PC-3 (cell line): ENCODE data around the gene KRTAP1-5. TPM values are rescaled to one million over a fixed set of nuclear protein-coding genes. Genes with fewer than 3 reads are reported as not detected.

Source experiments
- ATAC-seq: fragments of 200-7000 bp; cut with Tn5 transposase; 2 replicates; pipeline ENCODE4 v1.9.1; 2020; ENCODE audit warnings: mild to moderate bottlenecking, moderate library complexity
- BruUV-seq: library from RNA; stranded (reverse); fragments of 400-500 nt; replicated peaks from 2 replicates; lab custom pipeline; 2021; lab: Mats Ljungman, UMichigan
- CTCF ChIA-PET: fragments of 300-600 bp; sonication (Branson Sonifier 250); formaldehyde crosslinking; loops from one replicate; lab custom pipeline; 2022; ENCODE audit warnings: antibody characterized with exemption; lab: Charles Lee
- POLR2A ChIA-PET: fragments of 300-600 bp; sonication (Branson Sonifier 250); formaldehyde crosslinking; loops from one replicate; lab custom pipeline; 2022; ENCODE audit warnings: antibody characterized with exemption; ENCODE audit not compliant: unreplicated experiment; lab: Charles Lee
- DNase-seq: peaks from one replicate; pipeline ENCODE4 v3.0.0-alpha.2; 2015
- H2AFZ ChIP-seq: fragments of 300-600 bp; sonication (generic); 2 replicates; pipeline ENCODE4 v1.6.0; 2016; ENCODE audit warnings: antibody characterized with exemption, low read length
- H3F3A ChIP-seq: fragments of 300-600 bp; sonication (generic); one replicate; pipeline ENCODE4 v1.6.0; 2017; ENCODE audit warnings: antibody characterized with exemption, low read length, control low read depth, mild to moderate bottlenecking; ENCODE audit not compliant: unreplicated experiment
- H3K27ac ChIP-seq: fragments of 300-600 bp; sonication (generic); 2 replicates; pipeline ENCODE4 v1.5.1; 2016; ENCODE audit warnings: mild to moderate bottlenecking, low read length
- H3K27me3 ChIP-seq: fragments of 300-600 bp; sonication (generic); 2 replicates; pipeline ENCODE4 v1.6.1; 2016; ENCODE audit warnings: low read length, mixed read lengths
- H3K36me3 ChIP-seq: fragments of 300-600 bp; sonication (generic); 2 replicates; pipeline ENCODE4 v1.6.1; 2016; ENCODE audit warnings: low read depth, mixed run types, low read length, mixed read lengths
- H3K4me1 ChIP-seq: fragments of 300-600 bp; sonication (generic); 2 replicates; pipeline ENCODE4 v1.5.1; 2016; ENCODE audit warnings: low read length; ENCODE audit not compliant: insufficient read depth
- H3K4me2 ChIP-seq: fragments of 300-600 bp; sonication (generic); 2 replicates; pipeline ENCODE4 v1.6.0; 2016; ENCODE audit warnings: low read length
- H3K4me3 ChIP-seq: fragments of 300-600 bp; sonication (generic); 2 replicates; pipeline ENCODE4 v1.5.1; 2016; ENCODE audit warnings: mild to moderate bottlenecking, low read length, mixed read lengths
- H3K79me2 ChIP-seq: fragments of 300-600 bp; sonication (generic); 2 replicates; pipeline ENCODE4 v1.6.1; 2017; ENCODE audit warnings: low read length, mixed read lengths
- H3K9ac ChIP-seq: fragments of 300-600 bp; sonication (generic); 2 replicates; pipeline ENCODE4 v1.6.0; 2016; ENCODE audit warnings: mild to moderate bottlenecking, low read length
- H3K9me2 ChIP-seq: fragments of 300-600 bp; sonication (generic); replicated peaks from 2 replicates; pipeline ENCODE4 v1.6.1; 2016; ENCODE audit warnings: mixed run types, low read length, mixed read lengths
- H3K9me3 ChIP-seq: fragments of 300-600 bp; sonication (generic); 2 replicates; pipeline ENCODE4 v1.6.1; 2016; ENCODE audit warnings: low read length, mixed read lengths
- H4K20me1 ChIP-seq: fragments of 300-600 bp; sonication (generic); 2 replicates; pipeline ENCODE4 v1.6.1; 2016; ENCODE audit warnings: low read length, mixed read lengths
- CTCF ChIP-seq: fragments of 300-600 bp; sonication (generic); conservative IDR thresholded peaks from 2 replicates; pipeline ENCODE4 v1.5.1; 2017; ENCODE audit warnings: antibody characterized with exemption, low read depth, mild to moderate bottlenecking, low read length
- EZH2 ChIP-seq: fragments of 300-600 bp; sonication (generic); IDR thresholded peaks from one replicate; pipeline ENCODE4 v1.6.1; 2017; ENCODE audit warnings: antibody characterized with exemption, mild to moderate bottlenecking, low read length; ENCODE audit not compliant: unreplicated experiment
- EZH2phosphoT487 ChIP-seq: fragments of 300-600 bp; sonication (generic); IDR thresholded peaks from 2 replicates; pipeline ENCODE4 v1.6.1; 2018; ENCODE audit warnings: mild to moderate bottlenecking, antibody characterized with exemption, low read length, borderline replicate concordance
- intact Hi-C: fragments of 100-400 bp; cut with micrococcal nuclease; formaldehyde crosslinking; loops from 2 replicates; pipeline ENCODE4 v1.9.0; 2023
- total RNA-seq: library from RNA; depleted of rRNA; stranded (reverse); fragments of >200 nt; gene quantifications from 2 replicates; pipeline ENCODE4 v1.2.3, GENCODE V29; 2014

KRTAP1-5 gene
- total RNA-seq, 1 experiment from 2014 or later: 0.51 TPM

- no TSS peak for BruUV-seq
- intact Hi-C loops: loop anchor here (10.0 kb wide), 2 partner anchors 55 to 95 kb away; partner anchors contain the start of genes KRTAP2-3 and KRTAP2-4
- Histone ChIP-seq H3K4me2 (peak overlapping the region; percentile 31), H3K36me3 (no peaks in the 10 kb centered on the region), H2AFZ (no peak overlapping the region), H3K9me3 (no peaks in the 10 kb centered on the region), H3K79me2 (no peaks in the 10 kb centered on the region), H3K4me3 (no peak overlapping the region), H3K4me1 (peaks cover 45% of the 10 kb centered on the region), H3K9me2 (no peaks in the 10 kb centered on the region), H3K27me3 (no peaks in the 10 kb centered on the region), H3K9ac (no peak overlapping the region), H3K27ac (peak overlapping the region; percentile 28), H3F3A (peaks cover 5% of the 10 kb centered on the region), H4K20me1 (no peaks in the 10 kb centered on the region)
- peak; percentile 81 for DNase-seq
- ChIA-PET POLR2A (no interaction called here), CTCF (interaction anchor here (0.6 kb wide), 1 partner anchor 50 kb away, joined by 3 read pairs; no protein-coding TSS in a partner anchor)
- TF ChIP-seq EZH2 (no peak), CTCF (no peak), EZH2phosphoT487 (no peak)
- peak; percentile 61 for ATAC-seq
Observed at GRCh38 chr17:41009301-41009760, 17.7 kb downstream of the KRTAP1-5 start.

GRCh38 chr17:41008811-41009210 is 18.2 kb downstream of the KRTAP1-5 start, which contains the start of gene KRTAP3-1:
Gene KRTAP3-1 (minus strand): TSS chr17:41009128. CDS start chr17:41009074, 54 bp downstream.
- Histone ChIP-seq H2AFZ (no peak within 1 kb of the TSS), H3K4me2 (peak within 1 kb of the TSS; percentile 31), H4K20me1 (no peaks in the 10 kb centered on the region), H3K4me3 (no peak within 1 kb of the TSS), H3K36me3 (no peaks in the 10 kb centered on the region), H3K79me2 (no peaks in the 10 kb centered on the region), H3K4me1 (peaks cover 40% of the 10 kb centered on the region), H3K9me3 (no peaks in the 10 kb centered on the region), H3K27me3 (no peaks in the 10 kb centered on the region), H3F3A (peaks cover 5% of the 10 kb centered on the region), H3K9ac (no peak within 1 kb of the TSS), H3K27ac (peak within 1 kb of the TSS; percentile 28), H3K9me2 (no peaks in the 10 kb centered on the region)
- ATAC-seq (no peak), DNase-seq (no peak)
- CTCF ChIA-PET: no interaction called here
- POLR2A ChIA-PET: no interaction called here
- BruUV-seq: no TSS peak
- intact Hi-C loops: loop anchor here (10.0 kb wide), 2 partner anchors 56 to 94 kb away; partner anchors contain the start of genes KRTAP2-3 and KRTAP2-4
- no peak for TF ChIP-seq EZH2phosphoT487
- no peak for TF ChIP-seq CTCF

GRCh38 chr17:41004397-41004796 is 22.6 kb downstream of the KRTAP1-5 start:
- no peaks in the 10 kb centered on the region for H3F3A ChIP-seq
- H3K27me3 ChIP-seq: no peaks in the 10 kb centered on the region
- H2AFZ ChIP-seq: no peak overlapping the region
- H3K79me2 ChIP-seq: no peaks in the 10 kb centered on the region
- no TSS peak for BruUV-seq
- H3K27ac ChIP-seq: no peak overlapping the region
- intact Hi-C loops: loop anchor here (10.0 kb wide), 2 partner anchors 60 to 90 kb away; partner anchors contain the start of genes KRTAP2-3 and KRTAP2-4
- ATAC-seq: no peak
- no peak for TF ChIP-seq EZH2
- TF ChIP-seq EZH2phosphoT487: no peak
- TF ChIP-seq CTCF: no peak
- no peaks in the 10 kb centered on the region for H3K9me3 ChIP-seq
- H3K9me2 ChIP-seq: no peaks in the 10 kb centered on the region
- ChIA-PET POLR2A (no interaction called here), CTCF (no interaction called here)
- no peaks in the 10 kb centered on the region for H3K36me3 ChIP-seq
- peaks cover 32% of the 10 kb centered on the region for H3K4me1 ChIP-seq
- H4K20me1 ChIP-seq: no peaks in the 10 kb centered on the region
- no peak for DNase-seq
- H3K9ac ChIP-seq: no peak overlapping the region
- no peak overlapping the region for H3K4me3 ChIP-seq
- H3K4me2 ChIP-seq: no peak overlapping the region
